IMR-90 (cell line): ENCODE data around the gene MED12L.

Experiments used
- CEBPB ChIP-seq: IDR thresholded peaks from 2 replicates; pipeline ENCODE4 v1.6.1; 2012; ENCODE audit warnings: low read depth, low read length, improper control_type of control experiment
- CHD1 ChIP-seq: IDR thresholded peaks from 2 replicates; pipeline ENCODE4 v1.6.1; 2012; ENCODE audit warnings: low read depth, low read length, improper control_type of control experiment
- CTCF ChIP-seq: conservative IDR thresholded peaks from 2 replicates; pipeline ENCODE4 v1.5.1; 2012; ENCODE audit warnings: mild to moderate bottlenecking, low read depth, low read length, improper control_type of control experiment
- FOS ChIP-seq: fragments of 150-350 bp; IDR thresholded peaks from 2 replicates; pipeline ENCODE4 v1.6.1; 2016; ENCODE audit warnings: low read depth, low read length
- MAFK ChIP-seq: IDR thresholded peaks from 2 replicates; pipeline ENCODE4 v1.6.1; 2012; ENCODE audit warnings: low read depth, low read length, improper control_type of control experiment
- MXI1 ChIP-seq: IDR thresholded peaks from 2 replicates; pipeline ENCODE4 v1.6.1; 2012; ENCODE audit warnings: low read depth, mild to moderate bottlenecking, low read length, moderate library complexity, borderline replicate concordance
- POLR2A ChIP-seq: IDR thresholded peaks from 2 replicates; pipeline ENCODE4 v1.6.1; 2012; ENCODE audit warnings: mild to moderate bottlenecking, low read depth, low read length

- TF ChIP-seq CTCF (no peak), CHD1 (no peak), MXI1 (no peak), POLR2A (no peak), FOS (no peak), MAFK (no peak), CEBPB (no peak)
Observed at GRCh38 chr3:151452368-151452767, 366.9 kb downstream of the MED12L start.
